Activated CD4-positive, CD25-positive, alpha-beta regulatory T cell treated with anti-CD3 and anti-CD28 coated beads, Interleukin-2, amount 50 U/mL, for 24 hours (primary cell): ENCODE measurements around the gene ZNF740.

Source experiments
- ATAC-seq, 2 donors: fragments of 150-1000 bp; cut with Tn5 transposase; one replicate each; pipeline ENCODE4 v1.10.0; 2021; ENCODE audit warnings: mild to moderate bottlenecking in 1 of 2, moderate library complexity in 1 of 2

The ZNF740 gene

DNA sequence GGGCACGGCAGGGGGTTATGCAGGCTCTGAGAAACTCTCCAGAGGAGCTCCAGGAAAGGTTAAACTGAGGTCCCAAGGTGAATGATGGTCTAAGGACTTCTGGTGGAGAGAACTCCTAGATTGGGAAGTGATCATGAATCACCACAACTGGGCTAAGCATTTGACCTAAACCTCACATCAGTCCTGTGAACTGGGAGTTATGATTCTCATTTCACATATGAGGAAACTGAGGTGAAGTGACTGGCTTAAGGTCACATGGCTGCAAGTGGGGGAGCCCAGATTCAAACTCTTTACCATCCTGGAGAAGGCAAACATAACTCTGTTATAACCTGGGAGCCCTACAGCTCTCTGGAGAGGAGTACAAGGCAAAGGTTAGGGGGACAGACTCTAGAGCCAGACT, 47.3 kb downstream of the ZNF740 start:
- no peak for ATAC-seq

DNA sequence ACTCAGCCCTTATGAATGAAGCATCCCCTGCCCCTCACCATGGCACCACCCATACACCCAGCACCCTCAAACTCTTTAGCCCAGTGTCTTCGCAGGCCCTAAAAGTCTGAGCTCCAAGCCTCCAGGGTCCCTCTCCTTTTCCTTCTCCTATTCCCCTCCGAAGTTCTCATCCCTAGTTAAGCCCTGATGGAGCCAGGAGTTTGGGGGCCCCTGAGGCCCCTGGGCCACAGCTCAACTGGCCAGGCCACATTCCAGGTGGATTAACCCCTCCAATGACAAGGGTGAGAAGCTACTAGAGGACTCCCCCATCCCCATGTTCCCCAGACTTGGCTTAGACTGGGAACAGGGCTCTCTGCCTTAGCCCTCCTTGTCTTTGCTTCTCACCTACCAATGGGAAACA, 48.9 kb downstream of the ZNF740 start:
- ATAC-seq, result no peak

DNA sequence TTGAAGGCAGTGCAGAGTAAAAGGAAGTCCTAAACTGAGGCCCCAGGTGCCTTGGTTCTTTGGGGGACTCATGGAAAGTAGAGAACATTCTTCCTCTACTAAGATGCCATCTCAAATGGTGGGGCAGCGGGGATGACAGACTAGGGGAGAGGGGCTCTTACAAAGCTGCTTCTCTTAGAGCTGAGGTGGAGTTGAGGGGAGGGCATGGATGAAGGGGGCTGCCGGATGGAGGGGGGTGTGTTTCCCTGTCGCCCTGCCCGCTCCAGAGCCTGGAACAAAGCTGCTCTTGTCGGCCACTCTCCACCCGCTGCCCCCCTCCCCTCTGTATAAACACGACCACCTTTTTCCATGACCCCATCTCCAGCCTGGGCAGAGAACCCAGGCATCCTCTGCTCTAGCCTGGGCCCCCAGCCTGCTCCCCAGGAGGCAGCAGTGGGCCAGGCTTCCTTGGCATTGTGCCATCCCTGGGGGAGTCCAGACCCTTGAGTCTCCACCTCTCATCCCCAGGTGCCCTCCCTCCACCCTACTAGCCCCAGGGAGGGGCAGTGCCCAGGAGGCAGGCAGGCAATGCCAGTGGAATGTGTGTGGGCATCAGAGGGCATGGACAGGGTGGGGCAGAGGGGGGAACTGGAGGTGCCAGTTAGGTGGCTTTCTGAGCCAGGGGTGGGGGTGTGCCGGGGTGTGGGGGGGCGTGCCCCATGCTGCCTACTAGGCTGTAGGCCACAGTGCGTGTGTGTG, 49.8 kb downstream of the ZNF740 start:
- no peak for ATAC-seq

DNA sequence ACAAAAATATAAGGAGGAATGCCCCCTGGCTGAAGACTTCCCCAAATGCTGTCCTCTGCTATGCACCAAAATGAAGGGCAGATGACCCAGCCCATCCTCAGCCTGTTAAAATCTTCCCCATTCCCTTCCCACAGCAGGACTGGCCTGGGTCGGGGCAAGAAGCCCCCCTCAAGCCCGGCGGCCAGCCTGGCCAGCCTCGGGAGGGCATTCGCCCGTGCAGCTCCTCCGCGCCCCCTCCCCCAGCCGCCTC, 51.1 kb downstream of the ZNF740 start:
- no peak for ATAC-seq

DNA sequence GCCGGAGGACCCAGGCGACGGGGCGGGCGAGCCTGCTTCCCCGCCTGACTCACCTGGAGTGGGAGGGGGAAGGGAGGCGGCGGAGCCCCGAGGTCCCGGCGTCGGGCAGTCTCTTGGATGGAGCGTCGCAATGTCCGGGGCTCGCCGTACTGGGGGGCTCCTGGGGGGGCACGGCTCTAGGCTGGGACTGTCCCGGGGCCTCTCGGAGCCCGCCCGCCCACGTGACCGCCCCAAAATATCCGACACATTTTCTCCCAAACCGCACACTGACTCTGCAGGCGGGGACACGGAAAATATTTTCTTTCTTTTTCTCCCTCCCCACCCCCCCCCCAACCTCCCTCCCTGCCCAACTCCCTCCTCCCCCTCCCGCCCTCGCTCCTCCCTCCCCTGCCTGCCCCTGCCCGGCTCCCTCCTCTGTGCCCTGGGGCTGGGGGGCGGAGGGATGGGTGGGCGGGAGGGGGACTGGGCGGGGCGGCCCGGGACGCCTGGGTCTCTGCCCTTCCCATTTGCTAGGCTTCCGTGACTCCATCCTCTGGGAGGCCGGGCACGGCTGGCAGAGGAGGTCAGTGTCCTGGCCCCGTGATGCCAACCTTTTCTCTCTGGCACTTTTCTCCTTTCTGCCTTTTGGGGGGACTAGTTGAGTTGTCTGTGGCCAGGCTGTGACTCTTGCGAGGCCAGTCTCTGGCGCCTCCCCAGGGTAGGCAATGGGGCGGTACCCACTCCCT, 51.6 kb downstream of the ZNF740 start, which contains the start of gene RARG:
TSS of gene RARG (minus strand) at position 289 of the 725 bp plus-strand sequence. CDS start 4,664 bp downstream, outside the sequence.
- ATAC-seq, result peak; percentile 74 to 76

DNA sequence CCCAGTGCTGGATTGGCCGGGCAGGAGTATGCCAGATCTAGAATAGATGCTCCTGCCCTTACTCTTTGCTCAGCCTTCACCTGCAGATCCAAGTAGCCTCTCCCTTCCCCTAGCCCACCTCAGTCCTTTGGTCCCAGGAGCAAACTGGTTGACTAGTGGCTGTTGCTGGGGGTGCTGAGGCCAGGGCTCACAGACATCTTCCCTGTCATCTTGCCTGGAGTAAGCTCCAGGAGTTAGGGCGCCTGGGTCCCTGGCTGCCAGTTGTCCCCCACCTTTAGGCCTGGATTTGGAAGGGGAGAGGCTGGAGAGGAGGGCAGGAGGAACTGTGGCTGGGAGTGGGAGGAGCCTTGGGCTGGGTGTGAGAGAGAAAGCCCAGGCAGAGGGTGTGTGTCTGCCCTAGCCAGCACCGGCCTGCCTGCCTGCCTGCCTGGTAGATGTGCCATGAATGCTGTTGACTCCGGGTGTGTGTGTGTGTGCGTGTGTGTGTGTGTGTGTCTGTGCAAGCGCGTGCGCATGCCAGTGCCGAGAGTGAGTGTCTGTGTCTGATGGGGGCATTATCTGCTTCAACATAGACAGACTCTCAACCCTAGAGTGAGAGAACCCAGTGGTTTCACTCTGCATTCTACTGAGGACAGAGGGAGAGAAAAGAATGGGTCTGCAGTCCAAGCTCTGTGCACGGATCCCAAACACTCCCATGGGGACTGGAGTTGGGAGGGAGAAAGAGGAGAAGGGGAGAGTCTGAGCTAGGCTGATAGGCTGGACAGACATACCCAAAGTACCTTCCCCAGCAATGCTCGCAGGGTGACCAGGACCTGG, 52.3 kb downstream of the ZNF740 start:
- peak; percentile 22 to 33 for ATAC-seq

DNA sequence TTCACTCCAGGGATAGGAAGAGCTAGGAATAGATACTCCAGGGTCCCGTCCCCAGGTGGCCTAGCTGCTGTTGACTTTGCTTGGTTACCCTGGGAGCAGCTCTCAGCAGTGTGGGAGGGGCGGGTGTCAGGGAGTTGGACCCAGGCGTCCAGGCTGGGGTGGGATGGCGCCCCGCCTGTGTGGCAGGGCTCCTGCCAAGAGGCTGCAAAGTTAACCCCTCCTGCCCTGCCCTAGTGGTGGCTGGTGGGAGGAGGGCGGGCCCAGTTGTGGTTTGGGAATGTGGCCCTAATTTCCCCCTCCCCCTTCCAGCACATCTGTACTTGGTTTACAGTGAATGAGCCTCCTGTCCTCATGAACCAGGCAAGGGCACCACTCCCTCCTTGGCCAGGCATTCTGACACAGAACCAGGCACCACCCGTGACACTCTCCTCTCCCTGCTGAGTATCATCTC, 53.2 kb downstream of the ZNF740 start:
- ATAC-seq, result no peak

DNA sequence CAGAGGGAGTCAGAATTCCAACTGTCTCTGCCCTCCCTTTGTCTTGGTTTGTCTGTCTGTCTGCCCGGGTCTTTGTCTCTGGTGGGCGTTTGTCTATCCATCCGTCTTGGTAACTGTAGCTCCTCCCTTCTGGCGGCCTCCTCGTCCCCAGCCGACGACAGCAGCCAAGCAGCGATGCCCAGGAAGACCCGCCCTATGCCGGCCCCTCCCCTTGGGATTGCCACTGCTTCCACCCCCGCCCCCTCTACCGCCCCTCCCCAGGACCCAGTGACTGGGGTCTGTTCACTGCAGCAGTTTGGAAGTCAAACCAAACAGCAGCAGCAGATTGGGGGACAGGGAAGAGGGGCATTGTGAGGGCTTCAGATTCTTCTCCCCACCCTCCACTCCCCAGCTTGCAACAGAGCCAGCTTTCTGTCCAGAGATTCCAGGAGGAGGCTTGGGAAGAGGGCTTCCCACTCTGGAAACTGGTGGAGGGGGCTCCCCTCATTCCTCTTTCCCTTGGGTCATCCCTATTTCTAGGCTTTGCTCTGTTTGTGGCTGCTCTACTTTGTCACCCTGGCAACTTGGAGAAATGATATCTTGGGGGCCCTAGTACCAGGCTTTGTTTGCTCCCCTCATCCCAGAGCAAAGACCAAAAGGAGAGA, 53.9 kb downstream of the ZNF740 start:
- ATAC-seq, result no peak

DNA sequence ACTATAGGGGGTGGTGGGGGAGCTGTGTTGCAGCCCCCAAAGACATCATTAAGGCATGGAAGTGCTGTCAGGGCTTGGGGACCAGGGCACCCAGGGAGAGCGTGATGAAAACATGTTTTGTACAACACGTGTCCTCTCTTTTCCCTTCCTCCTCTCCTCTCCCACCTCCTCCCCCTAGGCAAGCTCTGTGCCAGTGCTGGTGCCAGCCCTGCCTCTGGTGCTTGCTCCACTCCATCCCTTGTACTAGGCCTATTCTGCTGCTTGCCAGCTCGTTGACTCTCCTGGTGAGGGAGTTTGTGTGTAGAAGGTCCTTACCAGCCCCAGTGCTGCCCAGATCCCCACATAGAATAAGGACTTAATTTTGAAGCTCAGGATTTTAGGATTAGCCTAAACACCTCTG, 54.6 kb downstream of the ZNF740 start:
- no peak for ATAC-seq

DNA sequence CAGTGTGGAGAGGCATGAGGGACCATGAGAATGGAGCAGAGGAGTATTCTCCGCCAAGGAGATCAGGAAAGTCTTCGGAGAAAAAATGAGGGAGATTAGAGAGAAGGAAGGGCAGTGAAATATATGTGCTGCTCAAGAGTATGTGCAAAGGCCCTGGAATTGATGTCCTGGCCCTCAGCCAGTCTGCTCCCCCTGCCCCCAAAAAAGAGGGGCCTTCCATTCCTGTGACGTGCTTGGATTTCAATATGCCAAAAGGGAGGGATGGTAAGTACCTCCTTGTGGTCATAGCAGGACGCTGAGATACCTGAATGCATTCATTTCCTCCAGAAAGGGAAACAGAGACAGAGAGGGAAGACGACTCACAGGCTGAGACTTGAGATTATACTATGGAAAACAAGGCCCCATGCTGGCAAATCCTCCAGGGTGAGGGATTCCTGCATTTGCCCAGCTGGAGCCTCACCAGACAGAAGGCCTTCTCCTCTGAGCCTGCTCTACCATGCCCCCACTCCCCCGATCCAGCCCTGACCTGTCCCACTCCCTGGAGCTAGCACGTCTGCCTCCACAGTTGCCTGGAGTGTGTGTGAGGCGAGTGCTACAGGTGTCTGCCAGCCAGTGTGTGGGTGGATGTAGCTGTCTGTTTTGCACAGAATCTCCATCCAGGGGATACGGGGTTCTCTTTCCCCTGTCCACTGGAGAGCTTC, 55.4 kb downstream of the ZNF740 start:
- ATAC-seq, result no peak

DNA sequence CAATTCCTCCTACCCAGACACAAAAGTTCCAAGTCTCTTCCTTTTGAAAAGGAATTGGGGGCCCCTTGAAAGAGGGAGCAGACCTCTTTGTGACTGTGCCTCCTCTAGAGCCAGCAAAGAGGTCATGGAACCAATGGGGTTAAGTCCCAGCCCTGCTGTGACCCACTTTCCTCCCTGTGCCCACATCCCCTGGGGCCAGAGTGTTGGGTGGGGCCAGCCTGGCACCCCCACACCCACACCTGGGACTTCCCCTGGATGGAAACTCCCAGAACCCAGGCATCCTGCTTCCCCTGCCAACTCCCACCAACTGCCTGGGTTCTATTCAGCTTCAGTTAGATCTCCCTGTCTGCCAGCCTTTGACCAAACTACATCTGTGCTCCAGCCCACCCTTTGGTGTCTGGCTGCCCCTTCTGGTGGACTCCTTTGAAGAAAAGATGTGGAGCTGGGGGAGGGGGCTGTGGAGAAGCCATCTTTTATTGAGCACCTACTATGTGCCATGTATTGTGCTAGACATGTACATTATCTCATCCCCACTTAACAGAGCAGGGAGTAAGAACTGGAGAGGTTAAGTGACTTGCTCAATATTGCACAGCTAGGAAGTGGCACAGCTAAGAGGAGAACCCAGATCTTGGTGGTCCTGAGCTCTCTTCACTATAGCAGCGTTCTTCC, 56.1 kb downstream of the ZNF740 start:
- peak in 1 of 2 donors; percentile 13 for ATAC-seq

DNA sequence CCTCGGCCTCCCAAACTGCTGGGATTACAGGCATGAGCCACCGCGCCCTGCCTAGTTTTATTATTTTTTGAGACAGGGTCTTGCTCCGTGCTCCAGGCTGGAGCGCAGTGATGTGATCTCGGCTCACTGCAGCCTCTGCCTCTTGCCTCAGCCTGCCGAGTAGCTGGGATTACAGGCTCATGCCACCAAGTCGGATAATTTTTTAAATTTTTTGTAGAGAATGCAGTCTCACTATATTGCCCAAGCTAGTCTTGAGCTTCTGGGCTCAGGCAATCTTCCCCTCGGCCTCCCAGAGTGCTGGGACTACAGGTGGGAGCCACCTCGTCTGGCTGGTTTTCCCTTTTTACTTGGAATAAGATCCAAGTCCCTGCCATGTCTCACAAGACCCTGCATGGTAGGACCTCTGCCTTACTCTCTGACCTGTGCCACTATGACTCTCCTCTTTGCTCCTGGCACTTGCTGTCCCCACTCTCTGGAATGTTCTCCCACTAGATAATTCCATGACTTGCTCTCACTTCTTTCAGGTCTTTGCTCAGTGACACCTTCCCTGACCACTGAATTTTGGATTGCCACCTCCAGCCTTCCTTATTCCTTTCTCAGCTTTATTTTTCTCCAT, 59.2 kb downstream of the ZNF740 start:
- no peak for ATAC-seq

DNA sequence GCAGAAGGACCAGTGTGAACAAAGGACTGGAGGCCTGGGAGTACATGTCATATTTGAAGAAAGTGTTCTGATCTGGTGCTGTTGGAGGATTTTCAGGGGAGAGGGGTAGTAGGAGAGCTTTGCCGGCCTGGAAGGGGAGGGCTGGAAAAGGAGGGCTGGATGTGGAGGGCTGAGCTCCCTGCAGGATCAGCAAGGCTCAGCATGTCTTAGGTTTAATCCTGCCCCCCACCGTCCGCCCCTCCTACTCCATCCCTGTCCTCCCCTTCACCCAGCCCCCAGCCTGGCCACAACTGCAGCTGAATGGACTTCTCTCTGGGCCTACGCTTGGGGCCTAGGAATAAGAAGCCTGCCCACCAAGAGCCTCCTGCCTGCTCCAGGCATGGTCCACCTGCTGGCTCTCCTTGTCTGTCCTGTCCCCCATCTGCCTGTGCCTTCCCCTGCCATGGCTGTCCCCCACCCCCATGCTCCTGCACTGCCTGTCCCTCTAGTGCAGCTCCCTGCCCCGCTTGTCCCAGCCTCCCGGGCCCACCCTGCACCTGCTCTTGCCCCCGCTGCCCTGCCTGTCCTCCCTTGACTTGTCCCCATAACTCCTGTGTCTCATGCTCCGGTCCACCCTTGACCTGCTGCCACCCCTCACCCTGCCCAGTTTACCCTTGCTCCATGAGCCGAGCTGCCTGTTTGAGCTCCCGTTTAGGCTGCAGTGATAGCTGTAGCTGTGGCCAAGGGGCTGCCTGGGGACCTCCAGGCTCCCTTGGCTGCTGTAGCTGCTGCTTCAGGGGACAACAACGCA, 61.3 kb downstream of the ZNF740 start:
- ATAC-seq, result no peak

DNA sequence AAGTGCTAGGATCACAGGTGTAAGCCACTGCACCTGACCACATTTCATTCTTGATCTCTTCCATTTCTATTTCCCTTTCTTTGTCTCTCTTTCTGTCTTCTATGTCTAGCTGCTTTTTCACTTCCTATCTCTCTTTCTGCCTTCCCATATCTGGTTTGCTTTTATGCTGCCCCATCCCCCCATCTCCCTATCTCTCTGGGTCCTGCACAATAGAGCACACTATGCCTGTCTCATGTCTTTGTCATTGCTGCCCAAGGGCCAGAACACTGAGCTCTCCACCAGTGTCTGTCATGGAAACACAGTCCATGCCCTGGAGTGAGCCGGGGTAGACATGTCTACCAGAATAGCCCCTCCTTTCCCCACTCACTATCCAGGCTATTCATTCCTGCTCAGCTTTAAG, 63.8 kb downstream of the ZNF740 start:
- ATAC-seq, result no peak
